Neural cell (in vitro differentiated cells): ENCODE data around the gene ENO2.

ENCODE experiments used
- EZH2 ChIP-seq: fragments of 200-600, 300-800 bp; shearing (Covaris generic), sonication (generic); IDR thresholded peaks from 2 replicates; pipeline ENCODE4 v1.6.1; 2014; ENCODE audit warnings: antibody characterized with exemption, low read length, borderline replicate concordance, mild to moderate bottlenecking; ENCODE audit not compliant: insufficient read depth, poor library complexity, severe bottlenecking
- RAD21 ChIP-seq: fragments of 450-650 bp; conservative IDR thresholded peaks from 2 replicates; pipeline ENCODE4 v1.6.1; 2014; ENCODE audit warnings: antibody characterized with exemption, mild to moderate bottlenecking, moderate library complexity
- TF ChIP-seq, protein P1 (sequence below): fragments of 450-650 bp; IDR thresholded peaks from 2 replicates; pipeline ENCODE4 v1.5.1; 2014; ENCODE audit warnings: antibody characterized with exemption, mild to moderate bottlenecking, moderate library complexity; ENCODE audit not compliant: poor library complexity, severe bottlenecking

DNA sequence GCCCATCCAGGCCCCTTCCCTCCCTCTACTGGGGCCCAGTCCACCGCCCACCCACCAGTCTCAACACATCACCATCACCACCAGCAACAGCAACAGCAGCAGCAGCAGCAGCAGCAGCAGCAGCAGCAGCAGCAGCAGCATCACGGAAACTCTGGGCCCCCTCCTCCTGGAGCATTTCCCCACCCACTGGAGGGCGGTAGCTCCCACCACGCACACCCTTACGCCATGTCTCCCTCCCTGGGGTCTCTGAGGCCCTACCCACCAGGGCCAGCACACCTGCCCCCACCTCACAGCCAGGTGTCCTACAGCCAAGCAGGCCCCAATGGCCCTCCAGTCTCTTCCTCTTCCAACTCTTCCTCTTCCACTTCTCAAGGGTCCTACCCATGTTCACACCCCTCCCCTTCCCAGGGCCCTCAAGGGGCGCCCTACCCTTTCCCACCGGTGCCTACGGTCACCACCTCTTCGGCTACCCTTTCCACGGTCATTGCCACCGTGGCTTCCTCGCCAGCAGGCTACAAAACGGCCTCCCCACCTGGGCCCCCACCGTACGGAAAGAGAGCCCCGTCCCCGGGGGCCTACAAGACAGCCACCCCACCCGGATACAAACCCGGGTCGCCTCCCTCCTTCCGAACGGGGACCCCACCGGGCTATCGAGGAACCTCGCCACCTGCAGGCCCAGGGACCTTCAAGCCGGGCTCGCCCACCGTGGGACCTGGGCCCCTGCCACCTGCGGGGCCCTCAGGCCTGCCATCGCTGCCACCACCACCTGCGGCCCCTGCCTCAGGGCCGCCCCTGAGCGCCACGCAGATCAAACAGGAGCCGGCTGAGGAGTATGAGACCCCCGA lies 22.5 kb downstream of the ENO2 start:
- TF ChIP-seq, protein P1, sequence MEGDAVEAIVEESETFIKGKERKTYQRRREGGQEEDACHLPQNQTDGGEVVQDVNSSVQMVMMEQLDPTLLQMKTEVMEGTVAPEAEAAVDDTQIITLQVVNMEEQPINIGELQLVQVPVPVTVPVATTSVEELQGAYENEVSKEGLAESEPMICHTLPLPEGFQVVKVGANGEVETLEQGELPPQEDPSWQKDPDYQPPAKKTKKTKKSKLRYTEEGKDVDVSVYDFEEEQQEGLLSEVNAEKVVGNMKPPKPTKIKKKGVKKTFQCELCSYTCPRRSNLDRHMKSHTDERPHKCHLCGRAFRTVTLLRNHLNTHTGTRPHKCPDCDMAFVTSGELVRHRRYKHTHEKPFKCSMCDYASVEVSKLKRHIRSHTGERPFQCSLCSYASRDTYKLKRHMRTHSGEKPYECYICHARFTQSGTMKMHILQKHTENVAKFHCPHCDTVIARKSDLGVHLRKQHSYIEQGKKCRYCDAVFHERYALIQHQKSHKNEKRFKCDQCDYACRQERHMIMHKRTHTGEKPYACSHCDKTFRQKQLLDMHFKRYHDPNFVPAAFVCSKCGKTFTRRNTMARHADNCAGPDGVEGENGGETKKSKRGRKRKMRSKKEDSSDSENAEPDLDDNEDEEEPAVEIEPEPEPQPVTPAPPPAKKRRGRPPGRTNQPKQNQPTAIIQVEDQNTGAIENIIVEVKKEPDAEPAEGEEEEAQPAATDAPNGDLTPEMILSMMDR: no peak
- TF ChIP-seq EZH2 (no peak), RAD21 (no peak)
